Measurements from ENCODE around the gene C4orf54.

C4orf54 gene

DNA sequence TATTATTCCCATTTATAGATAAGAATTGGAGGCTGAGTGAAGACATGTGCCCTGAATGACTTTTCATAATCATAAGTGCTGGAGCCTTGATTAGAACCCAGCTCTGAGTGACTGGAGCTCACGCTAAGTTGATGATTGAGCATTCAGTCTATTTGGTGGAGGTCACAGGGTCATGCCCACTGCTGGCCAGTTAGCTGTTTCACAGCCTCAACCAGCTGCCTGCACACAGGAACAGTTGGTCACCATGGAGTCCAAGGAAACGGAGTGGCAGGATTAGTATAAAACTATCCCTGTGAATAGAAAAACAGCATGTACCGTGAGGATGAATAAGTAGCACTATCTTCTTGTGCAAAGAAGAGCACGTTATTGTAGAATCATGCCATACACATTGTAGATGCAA, 1.0 kb upstream of the C4orf54 start:
- H3K4me1 ChIP-seq (ENCODE audit: control insufficient read depth, low read depth, low read length), result no peaks in the 10 kb centered on the region
- no CpG with 5 or more reads among the region's 4 CpGs for WGBS (ENCODE audit: extremely low coverage, insufficient coverage, low lambda C conversion rate)

DNA sequence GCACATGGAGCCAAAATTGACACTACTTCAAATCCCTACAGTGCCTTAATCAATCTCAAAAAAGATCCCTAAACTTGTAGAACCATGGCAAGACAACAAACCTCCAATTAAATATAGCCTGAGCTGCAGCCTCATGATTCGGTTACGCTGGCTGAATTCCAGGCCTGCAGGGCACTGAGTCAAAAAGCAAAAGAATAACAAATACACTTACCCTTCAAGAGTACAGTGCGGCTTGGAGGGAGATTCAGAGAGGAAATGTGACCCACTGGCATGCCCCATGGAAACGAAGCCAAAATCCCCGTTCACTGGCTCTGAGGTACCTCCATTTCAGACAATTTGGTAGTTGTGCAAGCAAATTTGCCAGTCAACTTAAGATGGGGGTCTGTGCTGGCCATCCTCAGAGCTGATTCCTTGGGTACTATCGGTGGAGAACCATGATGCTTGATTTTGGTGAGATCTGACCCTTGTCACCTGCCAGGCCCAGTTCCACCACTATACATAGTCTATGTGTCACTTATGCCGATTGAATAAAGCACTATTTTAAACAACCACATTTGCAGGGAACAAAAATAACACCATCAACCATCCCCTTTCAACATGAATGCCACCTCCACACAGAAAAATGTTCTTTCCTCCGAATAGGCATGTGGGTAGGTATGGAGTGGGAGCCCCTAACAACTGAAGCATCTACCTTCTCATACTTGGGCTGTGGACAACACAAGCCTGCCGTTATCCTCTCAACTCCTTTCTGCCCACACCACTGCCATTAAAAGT, 2.1 kb downstream of the C4orf54 start:
- no CpG with 5 or more reads among the region's 9 CpGs for WGBS (ENCODE audit: extremely low coverage, insufficient coverage, low lambda C conversion rate)

More for the DNA sequence above, 1.0 kb upstream of the C4orf54 start:
- no peak overlapping the region for H3K4me3 ChIP-seq (ENCODE audit: low read length)
- no peak overlapping the region for H4K5ac ChIP-seq (ENCODE audit: low read length)
- H3K56ac ChIP-seq (ENCODE audit: low read length), result no peak overlapping the region
- H2BK5ac ChIP-seq (ENCODE audit: low read length), result no peak overlapping the region
- no peak overlapping the region for H3K18ac ChIP-seq (ENCODE audit: low read length)
- H3K79me2 ChIP-seq (ENCODE audit: control insufficient read depth, insufficient read depth, low read length), result no peaks in the 10 kb centered on the region
- no peaks in the 10 kb centered on the region for H3K79me1 ChIP-seq (ENCODE audit: low read length)
- H4K8ac ChIP-seq (ENCODE audit: low read depth, low read length), result no peak overlapping the region
- H2AK5ac ChIP-seq (ENCODE audit: low read length), result no peak overlapping the region
- H3K27ac ChIP-seq (ENCODE audit: low read depth, low read length), result no peak overlapping the region
- H2BK15ac ChIP-seq (replicated peaks; ENCODE audit: low read depth), result no peak overlapping the region
- DNase-seq, result no peak
- no peaks in the 10 kb centered on the region for H3K36me3 ChIP-seq (ENCODE audit: control insufficient read depth, insufficient read depth, low read length)
- no peak overlapping the region for H3K4ac ChIP-seq (ENCODE audit: low read depth, low read length)
- no peak overlapping the region for H3K4me2 ChIP-seq (ENCODE audit: low read length)
- H3K27me3 ChIP-seq (ENCODE audit: insufficient read depth, low read length, poor library complexity), result no peaks in the 10 kb centered on the region
- H3K9ac ChIP-seq (ENCODE audit: low read length), result no peak overlapping the region
- no peak overlapping the region for H2BK120ac ChIP-seq (ENCODE audit: low read depth, low read length)
- H3K23ac ChIP-seq (ENCODE audit: low read length), result no peak overlapping the region

DNA sequence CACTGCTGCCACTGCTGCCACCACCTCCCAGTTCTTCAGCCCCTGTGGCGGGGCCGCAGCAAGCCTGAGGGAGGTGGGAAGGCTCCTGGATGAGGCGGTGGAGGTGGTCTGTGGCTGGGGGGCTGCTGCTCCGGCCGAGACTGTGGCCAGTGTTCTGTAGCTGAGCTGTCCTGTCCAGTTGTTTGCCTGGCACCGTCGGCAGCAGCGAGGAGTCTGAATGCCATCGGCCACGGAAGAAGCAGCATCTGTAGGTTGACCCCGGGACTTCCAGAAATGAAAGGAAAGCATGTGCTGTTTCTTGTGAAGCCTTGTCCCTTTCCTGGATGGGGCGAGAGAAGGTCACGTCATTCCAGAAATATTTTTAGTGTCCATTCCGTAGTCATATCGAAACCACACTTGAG, 3.3 kb downstream of the C4orf54 start:
- WGBS (ENCODE audit: extremely low coverage, insufficient coverage, low lambda C conversion rate), result no CpG with 5 or more reads among the region's 15 CpGs
- no peak overlapping the region for H3K27ac ChIP-seq (ENCODE audit: low read depth, low read length)
- no peak for DNase-seq

More for the DNA sequence above, 2.1 kb downstream of the C4orf54 start:
- H3K4me3 ChIP-seq (ENCODE audit: low read length), result no peak overlapping the region
- H2BK15ac ChIP-seq (replicated peaks; ENCODE audit: low read depth), result no peak overlapping the region
- H3K27ac ChIP-seq (ENCODE audit: low read depth, low read length), result no peak overlapping the region
- no peaks in the 10 kb centered on the region for H3K36me3 ChIP-seq (ENCODE audit: control insufficient read depth, insufficient read depth, low read length)
- H3K79me2 ChIP-seq (ENCODE audit: control insufficient read depth, insufficient read depth, low read length), result no peaks in the 10 kb centered on the region
- no peak overlapping the region for H3K4ac ChIP-seq (ENCODE audit: low read depth, low read length)
- no peak overlapping the region for H4K8ac ChIP-seq (ENCODE audit: low read depth, low read length)
- no peak overlapping the region for H3K56ac ChIP-seq (ENCODE audit: low read length)
- no peaks in the 10 kb centered on the region for H3K4me1 ChIP-seq (ENCODE audit: control insufficient read depth, low read depth, low read length)
- DNase-seq, result no peak
- no peak overlapping the region for H3K4me2 ChIP-seq (ENCODE audit: low read length)
- no peak overlapping the region for H3K18ac ChIP-seq (ENCODE audit: low read length)
- H2AK5ac ChIP-seq (ENCODE audit: low read length), result no peak overlapping the region
- H3K27me3 ChIP-seq (ENCODE audit: insufficient read depth, low read length, poor library complexity), result no peaks in the 10 kb centered on the region
- no peak overlapping the region for H2BK5ac ChIP-seq (ENCODE audit: low read length)
- no peak overlapping the region for H3K9ac ChIP-seq (ENCODE audit: low read length)
- H2BK120ac ChIP-seq (ENCODE audit: low read depth, low read length), result no peak overlapping the region
- H3K23ac ChIP-seq (ENCODE audit: low read length), result no peak overlapping the region
- H3K79me1 ChIP-seq (ENCODE audit: low read length), result no peaks in the 10 kb centered on the region
- no peak overlapping the region for H4K5ac ChIP-seq (ENCODE audit: low read length)

DNA sequence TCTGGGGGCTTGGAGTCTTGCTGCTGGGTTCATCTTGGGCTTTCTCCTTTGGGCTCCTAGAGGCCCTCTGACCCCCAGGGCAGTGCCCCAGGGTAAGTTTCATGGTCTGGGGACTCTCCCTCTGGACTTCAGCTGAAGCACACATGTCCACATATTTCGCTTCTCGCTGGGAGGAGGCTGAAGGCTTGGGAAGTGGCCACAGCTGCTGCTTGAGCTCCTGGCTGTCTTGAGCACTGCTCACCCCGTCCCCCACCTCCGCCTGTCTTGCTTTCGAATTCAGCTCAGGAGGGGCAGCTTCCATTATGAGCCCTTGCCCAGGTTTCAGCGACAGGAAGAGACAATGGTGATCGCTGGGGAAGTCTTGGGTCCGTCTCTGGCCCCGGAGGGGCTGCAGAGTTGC, 3.7 kb downstream of the C4orf54 start:
- H3K27ac ChIP-seq (ENCODE audit: low read depth, low read length), result no peak overlapping the region
- H3K4me1 ChIP-seq (ENCODE audit: control insufficient read depth, low read depth, low read length), result no peaks in the 10 kb centered on the region
- DNase-seq, result no peak
- H3K79me2 ChIP-seq (ENCODE audit: control insufficient read depth, insufficient read depth, low read length), result no peaks in the 10 kb centered on the region
- no peak overlapping the region for H3K9ac ChIP-seq (ENCODE audit: low read length)
- no peaks in the 10 kb centered on the region for H3K27me3 ChIP-seq (ENCODE audit: insufficient read depth, low read length, poor library complexity)
- WGBS (ENCODE audit: extremely low coverage, insufficient coverage, low lambda C conversion rate), result no CpG with 5 or more reads among the region's 9 CpGs
- H3K36me3 ChIP-seq (ENCODE audit: control insufficient read depth, insufficient read depth, low read length), result no peaks in the 10 kb centered on the region
- H3K18ac ChIP-seq (ENCODE audit: low read length), result no peak overlapping the region
- no peak overlapping the region for H2AK5ac ChIP-seq (ENCODE audit: low read length)
- no peak overlapping the region for H2BK5ac ChIP-seq (ENCODE audit: low read length)
- no peak overlapping the region for H4K8ac ChIP-seq (ENCODE audit: low read depth, low read length)
- H3K4me3 ChIP-seq (ENCODE audit: low read length), result no peak overlapping the region
- no peak overlapping the region for H3K4me2 ChIP-seq (ENCODE audit: low read length)
- H2BK15ac ChIP-seq (replicated peaks; ENCODE audit: low read depth), result no peak overlapping the region
- no peaks in the 10 kb centered on the region for H3K79me1 ChIP-seq (ENCODE audit: low read length)
- H3K4ac ChIP-seq (ENCODE audit: low read depth, low read length), result no peak overlapping the region
- H3K23ac ChIP-seq (ENCODE audit: low read length), result no peak overlapping the region
- no peak overlapping the region for H3K56ac ChIP-seq (ENCODE audit: low read length)
- no peak overlapping the region for H2BK120ac ChIP-seq (ENCODE audit: low read depth, low read length)
- no peak overlapping the region for H4K5ac ChIP-seq (ENCODE audit: low read length)

More for the DNA sequence above, 3.3 kb downstream of the C4orf54 start:
- no peaks in the 10 kb centered on the region for H3K4me1 ChIP-seq (ENCODE audit: control insufficient read depth, low read depth, low read length)
- H3K9ac ChIP-seq (ENCODE audit: low read length), result no peak overlapping the region
- no peak overlapping the region for H3K18ac ChIP-seq (ENCODE audit: low read length)
- H4K5ac ChIP-seq (ENCODE audit: low read length), result no peak overlapping the region
- H2BK5ac ChIP-seq (ENCODE audit: low read length), result no peak overlapping the region
- no peaks in the 10 kb centered on the region for H3K27me3 ChIP-seq (ENCODE audit: insufficient read depth, low read length, poor library complexity)
- H2AK5ac ChIP-seq (ENCODE audit: low read length), result no peak overlapping the region
- H3K79me2 ChIP-seq (ENCODE audit: control insufficient read depth, insufficient read depth, low read length), result no peaks in the 10 kb centered on the region
- no peak overlapping the region for H2BK120ac ChIP-seq (ENCODE audit: low read depth, low read length)
- H3K4me3 ChIP-seq (ENCODE audit: low read length), result no peak overlapping the region
- H3K4me2 ChIP-seq (ENCODE audit: low read length), result no peak overlapping the region
- H3K4ac ChIP-seq (ENCODE audit: low read depth, low read length), result no peak overlapping the region
- H3K56ac ChIP-seq (ENCODE audit: low read length), result no peak overlapping the region
- no peaks in the 10 kb centered on the region for H3K36me3 ChIP-seq (ENCODE audit: control insufficient read depth, insufficient read depth, low read length)
- no peak overlapping the region for H3K23ac ChIP-seq (ENCODE audit: low read length)
- no peak overlapping the region for H4K8ac ChIP-seq (ENCODE audit: low read depth, low read length)
- H3K79me1 ChIP-seq (ENCODE audit: low read length), result no peaks in the 10 kb centered on the region
- H2BK15ac ChIP-seq (replicated peaks; ENCODE audit: low read depth), result no peak overlapping the region

DNA sequence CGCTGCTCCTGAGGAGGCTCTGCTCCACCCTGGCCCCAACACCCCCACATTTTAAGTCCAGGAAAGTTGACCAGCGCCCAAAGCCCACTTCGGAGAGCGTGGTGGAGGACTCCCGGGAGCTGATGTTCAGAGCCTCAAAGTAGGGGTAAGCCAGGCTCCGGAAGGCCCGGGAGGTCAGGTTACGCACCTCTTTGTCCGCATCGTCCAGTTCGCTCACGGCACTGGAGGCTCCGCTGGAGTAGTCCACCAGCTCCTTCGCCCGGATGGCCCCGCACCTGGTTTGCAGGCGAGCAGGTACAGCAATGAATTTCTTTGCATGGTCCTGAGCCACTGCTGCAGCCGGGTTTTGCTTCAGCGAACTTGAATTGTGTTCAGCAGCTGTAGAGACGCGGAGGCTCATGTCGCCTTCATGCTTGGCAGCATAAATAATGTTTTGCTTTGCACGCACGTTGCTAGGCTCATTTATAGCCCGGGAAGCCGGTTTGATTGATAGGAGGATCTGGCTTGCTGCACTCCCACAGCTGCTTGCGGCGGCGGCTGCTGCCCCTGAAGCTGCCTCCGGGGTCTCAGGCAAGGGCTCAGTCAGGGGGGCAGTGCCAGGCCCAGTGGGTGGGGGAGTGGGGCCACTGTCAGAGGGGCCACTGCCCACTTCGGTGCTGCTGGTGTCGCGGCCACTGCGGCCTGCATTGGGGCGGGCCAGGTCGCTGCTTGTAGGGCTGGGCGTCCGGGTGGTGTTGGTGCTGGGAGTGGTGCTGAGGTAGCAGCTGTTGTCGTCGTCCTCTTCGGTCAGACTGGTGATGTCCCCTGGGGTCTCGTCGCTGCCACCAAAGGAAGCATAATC, 4.8 kb downstream of the C4orf54 start:
- Histone ChIP-seq H3K18ac (ENCODE audit: low read length) (no peak overlapping the region), H3K56ac (ENCODE audit: low read length) (no peak overlapping the region), H4K5ac (ENCODE audit: low read length) (no peak overlapping the region), H3K4me2 (ENCODE audit: low read length) (no peak overlapping the region), H3K23ac (ENCODE audit: low read length) (no peak overlapping the region), H3K4me1 (ENCODE audit: control insufficient read depth, low read depth, low read length) (no peaks in the 10 kb centered on the region), H3K4ac (ENCODE audit: low read depth, low read length) (no peak overlapping the region), H3K79me2 (ENCODE audit: control insufficient read depth, insufficient read depth, low read length) (no peaks in the 10 kb centered on the region), H2AK5ac (ENCODE audit: low read length) (no peak overlapping the region), H2BK120ac (ENCODE audit: low read depth, low read length) (no peak overlapping the region), H4K8ac (ENCODE audit: low read depth, low read length) (no peak overlapping the region), H3K27me3 (ENCODE audit: insufficient read depth, low read length, poor library complexity) (no peaks in the 10 kb centered on the region), H3K9ac (ENCODE audit: low read length) (no peak overlapping the region), H3K36me3 (ENCODE audit: control insufficient read depth, insufficient read depth, low read length) (no peaks in the 10 kb centered on the region), H2BK5ac (ENCODE audit: low read length) (no peak overlapping the region), H2BK15ac (replicated peaks; ENCODE audit: low read depth) (no peak overlapping the region), H3K4me3 (ENCODE audit: low read length) (no peak overlapping the region), H3K27ac (ENCODE audit: low read depth, low read length) (no peak overlapping the region), H3K79me1 (ENCODE audit: low read length) (no peaks in the 10 kb centered on the region)
- WGBS (ENCODE audit: extremely low coverage, insufficient coverage, low lambda C conversion rate), result no CpG with 5 or more reads among the region's 43 CpGs
- no peak for DNase-seq

Data from mesendoderm (in vitro differentiated cells).